ENCODE measurements around the gene GMCL1.
"Not testable (repeated sequence)": the region's sequence is repeated elsewhere in the genome, so short reads cannot be mapped to it uniquely, and the experiment has no call there.

GMCL1 gene

DNA sequence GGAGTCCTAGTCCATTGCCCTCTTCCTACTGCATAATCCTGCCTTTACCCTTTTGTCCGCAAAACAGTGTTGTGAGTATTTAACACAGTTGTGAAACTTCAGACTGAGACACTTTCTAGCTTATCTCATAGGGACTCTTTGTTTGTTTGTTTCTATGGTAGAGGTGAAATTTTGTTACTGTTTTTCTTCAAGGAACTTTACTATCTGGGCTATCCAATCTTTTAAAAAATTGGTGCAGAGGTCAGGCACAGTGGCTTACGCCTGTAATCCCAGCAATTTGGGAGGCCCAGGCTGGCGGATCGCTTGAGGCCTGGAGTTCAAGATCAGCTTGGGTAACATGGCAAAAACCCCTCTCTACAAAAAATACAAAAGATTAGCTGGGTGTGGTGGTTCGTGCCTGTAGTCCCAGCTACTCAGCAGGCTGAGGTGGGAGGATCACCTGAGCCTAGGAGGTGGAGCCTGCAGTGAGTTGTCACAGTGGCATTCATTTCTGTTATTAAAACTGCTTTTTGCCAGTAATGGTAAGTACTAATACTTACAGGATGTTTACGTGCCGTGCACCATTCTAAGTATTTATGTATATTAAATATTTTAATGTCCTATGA is 18.8 kb downstream of the GMCL1 start:
- DNase-seq: no peak

- no peak for DNase-seq
Measured at GRCh38 chr2:69858261-69858660, 28.8 kb downstream of the GMCL1 start.

DNA sequence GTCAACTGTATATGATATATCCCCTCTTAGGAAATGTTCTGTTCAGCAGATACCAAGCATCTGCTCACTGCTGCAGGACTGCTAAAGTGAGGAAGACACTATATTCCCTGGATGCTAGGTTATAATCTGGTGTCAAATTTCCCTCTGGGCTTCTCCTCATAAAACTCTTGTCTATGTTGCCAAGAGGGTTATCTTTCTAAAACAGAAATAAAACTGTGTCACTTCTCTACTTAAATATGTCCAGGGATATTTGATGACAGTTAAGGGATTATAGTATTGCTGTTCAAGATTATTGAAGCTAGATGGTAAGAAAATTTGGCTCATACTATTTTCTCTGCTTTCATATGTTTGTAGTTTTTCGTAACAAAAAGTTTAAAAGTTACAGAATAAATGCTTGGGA is 33.8 kb downstream of the GMCL1 start:
- DNase-seq: no peak

DNA sequence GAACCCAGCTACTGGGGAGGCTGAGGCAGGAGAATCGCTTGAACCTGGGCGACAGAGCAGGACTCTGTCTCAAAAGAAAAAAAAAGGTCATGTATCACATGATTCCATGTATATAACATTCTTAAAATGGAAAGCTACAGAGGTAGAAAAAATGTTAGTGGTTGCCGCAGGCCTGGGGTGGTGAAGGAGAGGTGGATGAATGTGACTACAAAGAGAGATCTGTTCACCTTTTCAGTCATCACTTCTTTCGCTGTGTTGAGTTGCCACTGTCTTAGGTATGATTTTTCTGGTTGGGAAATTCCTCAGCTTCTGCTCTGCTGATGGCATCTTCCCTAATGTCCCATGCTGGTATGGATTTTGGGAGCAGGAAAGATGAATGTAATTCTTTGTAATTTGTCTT is 59.0 kb downstream of the GMCL1 start:
- DNase-seq: no peak

GRCh38 chr2:69889302-69889701 is 59.8 kb downstream of the GMCL1 start:
- DNase-seq: no peak

DNA sequence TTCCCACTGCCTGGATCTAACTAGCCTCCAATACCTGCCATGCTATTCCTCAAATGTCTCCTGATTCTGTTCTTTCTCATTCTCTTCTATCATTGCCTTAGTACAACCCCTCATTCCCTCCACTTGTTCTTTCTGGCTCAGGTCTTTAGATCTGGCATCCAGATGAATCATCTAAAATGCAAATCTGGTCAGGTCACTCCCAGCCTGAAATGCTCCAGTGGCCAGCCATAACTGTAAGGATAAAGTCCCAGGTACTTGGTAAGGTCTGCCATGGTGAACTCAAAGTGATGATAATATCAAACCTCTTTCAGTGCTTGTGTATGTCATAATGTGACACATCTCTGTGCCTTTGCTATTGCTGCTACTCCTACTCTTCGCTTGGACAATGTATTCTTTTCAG is 61.4 kb downstream of the GMCL1 start:
- DNase-seq: no peak

DNA sequence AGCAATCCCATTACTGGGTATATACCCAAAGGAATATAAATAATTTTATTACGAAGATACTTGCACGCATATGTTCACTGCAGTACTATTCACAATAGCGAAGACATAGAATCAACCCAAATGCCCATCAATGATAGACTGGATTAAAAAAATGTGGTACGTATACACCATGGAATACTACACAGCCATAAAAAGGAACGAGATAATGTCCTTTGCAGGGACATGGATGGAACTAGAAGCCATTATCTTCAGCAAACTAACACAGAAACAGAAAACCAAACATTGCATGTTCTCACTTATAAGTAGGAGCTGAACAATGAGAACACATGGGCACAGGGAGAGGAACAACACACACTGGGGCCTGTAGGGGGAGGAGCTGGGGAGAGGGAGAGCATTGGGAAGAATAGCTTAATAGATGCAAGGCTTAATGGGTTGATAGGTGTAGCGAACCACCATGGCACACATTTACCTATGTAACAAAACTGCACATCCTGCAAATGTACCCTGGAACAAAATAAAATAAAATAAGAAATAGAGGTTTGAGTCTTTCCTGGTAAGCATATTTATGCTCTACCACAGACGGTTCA is 63.5 kb downstream of the GMCL1 start:
- DNase-seq: not testable (repeated sequence)

- DNase-seq: peak; percentile 59
Measured at GRCh38 chr2:69893684-69894551, 64.5 kb downstream of the GMCL1 start, which contains the start of gene SNRNP27. SNRNP27 (plus strand) TSS chr2:69893956; CDS start chr2:69893985, 29 bp downstream.

DNA sequence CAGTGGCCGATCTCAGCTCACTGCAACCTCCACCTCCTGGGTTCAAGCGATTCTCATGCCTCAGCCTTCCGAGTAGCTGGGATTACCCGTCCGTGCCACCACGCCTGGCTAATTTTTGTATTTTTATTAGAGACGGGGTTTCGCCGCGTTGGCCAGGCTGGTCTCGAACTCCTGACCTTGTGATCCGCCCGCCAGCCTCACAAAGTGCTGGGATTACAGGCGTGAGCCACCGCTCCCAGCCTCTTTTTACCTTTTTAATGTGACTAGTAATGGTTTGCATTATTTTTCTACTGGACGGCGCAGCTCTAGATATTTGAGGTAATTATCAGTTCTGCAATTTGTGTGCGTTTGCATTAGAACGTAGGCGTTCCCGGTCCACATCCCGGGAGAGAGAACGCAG is 65.3 kb downstream of the GMCL1 start:
- not testable (repeated sequence) for DNase-seq

- no peak for DNase-seq
Measured at GRCh38 chr2:69902213-69902922, 72.9 kb downstream of the GMCL1 start.

DNA sequence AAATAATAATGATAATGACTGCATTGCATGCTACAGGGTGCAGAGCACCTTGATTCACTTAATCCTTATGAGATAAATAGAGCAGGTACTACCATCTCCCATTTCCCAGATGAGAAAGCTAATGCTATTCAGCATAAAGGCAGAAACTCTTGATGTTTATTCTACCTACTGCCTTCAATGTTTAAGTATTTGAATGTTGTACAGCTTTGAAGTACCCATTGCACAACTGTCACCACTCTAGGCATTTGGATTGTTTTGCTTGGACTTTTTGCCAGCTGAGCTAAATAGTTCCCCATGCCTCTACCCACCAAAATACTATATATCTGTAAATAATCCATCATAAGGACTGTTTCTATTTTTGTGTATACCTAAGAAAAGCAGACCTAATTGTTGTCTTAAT is 77.8 kb downstream of the GMCL1 start:
- DNase-seq: no peak

DNA sequence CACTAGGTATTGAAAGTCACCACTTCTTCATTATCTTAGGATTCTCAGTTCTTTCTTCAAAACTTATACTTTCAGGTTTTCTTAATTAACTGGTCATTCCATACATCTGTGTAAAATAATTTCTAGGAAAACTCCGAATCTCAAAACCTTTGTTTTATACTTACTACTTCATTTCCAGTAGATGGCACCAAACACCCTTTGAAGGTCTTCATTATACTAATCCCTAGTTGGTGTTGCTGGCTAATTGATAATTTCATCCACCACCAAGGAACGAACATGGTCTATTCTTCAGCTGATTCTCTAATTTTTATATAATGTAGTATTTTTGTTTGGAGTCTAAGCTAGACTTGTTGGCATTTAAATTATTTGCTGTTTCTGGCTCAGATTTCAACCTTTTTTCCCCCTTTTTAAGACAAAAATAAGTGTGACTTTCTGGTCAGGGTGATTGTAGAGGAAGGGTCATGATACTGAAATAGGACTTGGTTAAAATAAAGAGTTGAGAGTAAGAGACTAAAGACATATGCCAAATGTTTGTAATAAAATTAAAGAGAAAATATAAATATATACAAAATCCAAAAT is 82.6 kb downstream of the GMCL1 start:
- no peak for DNase-seq

DNA sequence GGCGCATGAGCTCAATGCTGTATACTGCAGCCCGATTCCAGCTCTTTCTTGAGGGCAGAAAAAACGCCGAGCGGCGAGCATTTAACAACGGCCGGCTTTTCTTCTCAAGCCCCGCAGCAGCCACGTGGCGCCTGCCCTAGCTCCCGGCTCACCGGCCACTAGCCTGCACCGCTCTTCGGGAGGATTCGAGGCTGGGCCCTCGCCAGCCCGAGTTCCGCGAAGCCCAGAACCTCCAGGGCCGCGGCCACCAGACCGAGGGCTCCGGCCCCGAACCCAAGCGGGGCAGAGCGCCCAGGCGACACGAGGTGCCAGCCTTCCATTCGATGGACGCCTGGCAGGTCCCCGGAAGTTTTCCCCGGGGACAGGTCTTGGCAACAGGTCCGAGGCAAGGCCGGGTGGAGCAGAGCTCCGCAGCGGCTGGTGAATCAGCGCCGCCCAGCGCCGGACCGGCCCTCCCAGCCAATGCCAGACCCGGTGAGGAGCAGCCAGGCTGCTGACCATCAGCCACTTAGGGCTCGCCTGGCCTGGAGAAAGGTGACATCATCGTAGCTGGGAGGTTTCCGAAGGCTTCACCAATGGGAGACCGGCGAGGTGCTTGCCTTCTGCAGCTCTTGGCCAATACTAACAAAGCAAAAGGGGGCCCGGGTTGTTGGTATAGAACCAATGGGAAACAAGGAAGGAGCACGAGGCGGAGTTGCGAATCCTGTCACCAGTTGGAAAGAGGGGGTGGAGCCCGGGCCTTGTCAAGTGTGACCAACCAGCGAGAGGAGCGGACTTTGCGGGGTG is 84.9 kb downstream of the GMCL1 start:
- DNase-seq: peak; percentile 100

GRCh38 chr2:69914950-69915945 is 85.8 kb downstream of the GMCL1 start, which contains the start of gene MXD1:
MXD1 (plus strand) TSS chr2:69915109; CDS start chr2:69915331, 222 bp downstream.
- peak; percentile 32 for DNase-seq

GRCh38 chr2:69916106-69916505 is 86.6 kb downstream of the GMCL1 start:
- DNase-seq: no peak

DNA sequence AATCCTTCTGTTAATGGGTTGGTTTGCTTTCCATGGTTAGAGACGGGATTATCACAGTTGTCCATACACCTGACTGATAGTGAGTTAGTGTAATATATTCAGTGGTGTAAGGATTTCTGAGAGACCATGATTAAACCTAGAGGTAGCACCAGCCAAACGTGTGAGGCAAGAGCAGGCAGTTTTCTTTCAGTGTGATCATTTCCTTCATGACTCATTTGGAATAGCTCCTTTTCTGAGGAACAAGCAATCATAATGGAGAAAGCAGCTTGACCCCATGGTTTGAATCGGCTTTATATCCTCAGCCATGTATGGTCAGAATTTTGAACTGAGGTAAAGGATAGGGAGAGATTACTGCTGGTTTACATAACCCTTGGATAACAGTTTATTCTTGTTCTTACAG is 88.4 kb downstream of the GMCL1 start:
- no peak for DNase-seq

- no peak for DNase-seq
Measured at GRCh38 chr2:69918401-69918800, 88.9 kb downstream of the GMCL1 start.

GRCh38 chr2:69923116-69923515 is 93.7 kb downstream of the GMCL1 start:
- no peak for DNase-seq

DNA sequence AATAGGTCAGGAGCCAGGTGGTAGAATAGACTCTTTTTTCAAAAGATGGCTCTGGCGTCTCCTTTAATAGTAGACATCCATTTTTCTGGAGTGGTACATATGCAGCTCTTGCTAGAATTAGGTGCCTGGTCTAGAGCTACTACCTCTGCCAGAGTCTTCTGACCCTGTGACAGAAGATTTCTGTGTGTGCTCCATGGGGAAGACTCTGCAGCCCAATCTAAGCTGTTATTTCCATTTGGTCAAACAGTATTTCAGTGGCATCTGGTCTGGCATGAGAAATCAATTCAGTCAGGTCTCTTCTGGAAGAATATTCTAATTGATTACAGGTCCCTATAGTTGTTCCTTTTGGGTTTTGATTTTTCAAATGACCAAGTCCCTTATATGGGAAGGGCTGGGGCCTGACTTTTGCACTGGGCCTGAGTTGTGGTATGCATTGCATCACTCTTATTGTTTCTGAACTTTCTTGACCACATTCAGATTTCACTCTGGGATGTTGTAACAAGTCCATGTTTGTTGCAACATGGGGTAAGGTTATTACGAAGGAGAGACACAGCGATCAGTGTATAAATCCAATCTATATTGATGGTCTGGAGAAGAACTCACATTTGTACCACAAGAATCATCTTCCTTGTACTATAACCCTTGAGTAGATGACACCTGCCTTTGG is 97.5 kb downstream of the GMCL1 start:
- no peak for DNase-seq
